Adipocyte (in vitro differentiated cells): ENCODE measurements around the gene CASP8AP2.
"Not testable (repeated sequence)": the region's sequence is repeated elsewhere in the genome, so short reads cannot be mapped to it uniquely, and the experiment has no call there.

Experiments
- DNase-seq: peaks from one replicate; pipeline ENCODE4 v3.0.0-alpha.2; 2015; ENCODE audit warnings: low read depth
- H3K27me3 ChIP-seq: replicated peaks from 2 replicates; pipeline ENCODE4 v1.7.0; 2013; ENCODE audit warnings: mild to moderate bottlenecking, low read length, moderate library complexity; ENCODE audit not compliant: control insufficient read depth, insufficient read depth
- H3K36me3 ChIP-seq: 2 replicates; pipeline ENCODE4 v1.7.0; 2013; ENCODE audit warnings: low read length, mild to moderate bottlenecking, moderate library complexity; ENCODE audit not compliant: control insufficient read depth, insufficient read depth, severe bottlenecking
- H3K4me1 ChIP-seq: 2 replicates; pipeline ENCODE4 v1.7.0; 2013; ENCODE audit warnings: mild to moderate bottlenecking, low read length, moderate library complexity; ENCODE audit not compliant: control insufficient read depth, insufficient read depth
- H3K4me3 ChIP-seq: 2 replicates; pipeline ENCODE4 v1.7.0; 2013; ENCODE audit warnings: mild to moderate bottlenecking, low read length, moderate library complexity
- H3K9ac ChIP-seq: 2 replicates; pipeline ENCODE4 v1.7.0; 2013; ENCODE audit warnings: mild to moderate bottlenecking, low read length, moderate library complexity
- H3K9me3 ChIP-seq: 2 replicates; pipeline ENCODE4 v1.7.0; 2013; ENCODE audit warnings: mild to moderate bottlenecking, low read length, moderate library complexity; ENCODE audit not compliant: control insufficient read depth

Gene CASP8AP2

GRCh38 chr6:89829472-89830169, at the start of gene CASP8AP2:
Gene CASP8AP2 (plus strand): TSS chr6:89829880.
- peaks cover 13% of the 10 kb centered on the region for H3K36me3 ChIP-seq

GRCh38 chr6:89781070-89782034, 48.3 kb upstream of the CASP8AP2 start:
- Histone ChIP-seq H3K4me3 (no peak overlapping the region), H3K36me3 (peaks cover 72% of the 10 kb centered on the region), H3K27me3 (no peaks in the 10 kb centered on the region), H3K9me3 (no peaks in the 10 kb centered on the region), H3K4me1 (no peaks in the 10 kb centered on the region), H3K9ac (no peak overlapping the region)
- no peak for DNase-seq

More at GRCh38 chr6:89829472-89830169, at the start of gene CASP8AP2:
- Histone ChIP-seq H3K4me1 (peaks cover 9% of the 10 kb centered on the region), H3K9me3 (no peaks in the 10 kb centered on the region), H3K27me3 (no peaks in the 10 kb centered on the region), H3K4me3 (peak within 1 kb of the TSS; percentile 99), H3K9ac (peak within 1 kb of the TSS; percentile 91)
- peak; percentile 99 for DNase-seq

- Histone ChIP-seq H3K4me1 (no peaks in the 10 kb centered on the region), H3K36me3 (peaks cover 70% of the 10 kb centered on the region), H3K9ac (no peak overlapping the region), H3K4me3 (no peak overlapping the region), H3K9me3 (no peaks in the 10 kb centered on the region), H3K27me3 (no peaks in the 10 kb centered on the region)
- no peak for DNase-seq
Measured at GRCh38 chr6:89782222-89782621, 47.5 kb upstream of the CASP8AP2 start.

GRCh38 chr6:89783293-89783692, 46.4 kb upstream of the CASP8AP2 start:
- not testable (repeated sequence) for H3K9ac ChIP-seq, H3K4me3 ChIP-seq, H3K27me3 ChIP-seq, DNase-seq, H3K4me1 ChIP-seq, H3K9me3 ChIP-seq
- peaks cover 78% of the 10 kb centered on the region for H3K36me3 ChIP-seq

- no peak for DNase-seq
- Histone ChIP-seq H3K9me3 (no peaks in the 10 kb centered on the region), H3K4me1 (no peaks in the 10 kb centered on the region), H3K4me3 (no peak overlapping the region), H3K36me3 (peaks cover 85% of the 10 kb centered on the region), H3K27me3 (no peaks in the 10 kb centered on the region), H3K9ac (no peak overlapping the region)
Measured at GRCh38 chr6:89784838-89785237, 44.8 kb upstream of the CASP8AP2 start.

GRCh38 chr6:89786970-89787369, 42.7 kb upstream of the CASP8AP2 start:
- DNase-seq = no peak
- Histone ChIP-seq H3K36me3 (peaks cover 76% of the 10 kb centered on the region), H3K4me3 (no peak overlapping the region), H3K27me3 (no peaks in the 10 kb centered on the region), H3K4me1 (no peaks in the 10 kb centered on the region), H3K9me3 (no peaks in the 10 kb centered on the region), H3K9ac (no peak overlapping the region)

GRCh38 chr6:89787660-89788328, 41.9 kb upstream of the CASP8AP2 start:
- Histone ChIP-seq H3K9ac (no peak overlapping the region), H3K4me3 (no peak overlapping the region), H3K36me3 (peaks cover 78% of the 10 kb centered on the region), H3K4me1 (no peaks in the 10 kb centered on the region), H3K27me3 (no peaks in the 10 kb centered on the region), H3K9me3 (no peaks in the 10 kb centered on the region)
- no peak for DNase-seq

GRCh38 chr6:89789980-89790379, 39.7 kb upstream of the CASP8AP2 start:
- Histone ChIP-seq H3K4me1 (no peaks in the 10 kb centered on the region), H3K36me3 (peaks cover 74% of the 10 kb centered on the region), H3K9me3 (no peaks in the 10 kb centered on the region), H3K4me3 (no peak overlapping the region), H3K9ac (no peak overlapping the region), H3K27me3 (no peaks in the 10 kb centered on the region)
- no peak for DNase-seq

- peaks cover 69% of the 10 kb centered on the region for H3K36me3 ChIP-seq
- H3K9me3 ChIP-seq = no peaks in the 10 kb centered on the region
- H3K9ac ChIP-seq = no peak overlapping the region
- H3K4me1 ChIP-seq = no peaks in the 10 kb centered on the region
- H3K4me3 ChIP-seq = no peak overlapping the region
- H3K27me3 ChIP-seq = no peaks in the 10 kb centered on the region
- no peak for DNase-seq
Measured at GRCh38 chr6:89790403-89790802, 39.3 kb upstream of the CASP8AP2 start.

- Histone ChIP-seq H3K4me3 (no peak overlapping the region), H3K9me3 (no peaks in the 10 kb centered on the region), H3K36me3 (peaks cover 52% of the 10 kb centered on the region), H3K27me3 (no peaks in the 10 kb centered on the region), H3K9ac (no peak overlapping the region), H3K4me1 (no peaks in the 10 kb centered on the region)
- DNase-seq = peak; percentile 32
Measured at GRCh38 chr6:89792881-89793280, 36.8 kb upstream of the CASP8AP2 start.

- no peak for DNase-seq
- Histone ChIP-seq H3K27me3 (no peaks in the 10 kb centered on the region), H3K9me3 (no peaks in the 10 kb centered on the region), H3K4me1 (no peaks in the 10 kb centered on the region), H3K4me3 (no peak overlapping the region), H3K9ac (no peak overlapping the region), H3K36me3 (peaks cover 46% of the 10 kb centered on the region)
Measured at GRCh38 chr6:89793586-89793985, 36.1 kb upstream of the CASP8AP2 start.
